H1 (cell line): ENCODE data around the gene C11orf42. TPM values are rescaled to one million over a fixed set of nuclear protein-coding genes. Genes with fewer than 3 reads are reported as not detected.
A peak's percentile ranks its signal among the peaks of the same experiment; 100 is the strongest.

Source experiments
- CTCF ChIA-PET: fragments of 300-600 bp; sonication (Branson Sonifier 250); formaldehyde crosslinking; loops from one replicate; lab custom pipeline; 2021; ENCODE audit not compliant: partially characterized antibody; lab: Charles Lee
- POLR2A ChIA-PET: fragments of 300-600 bp; sonication (Branson Sonifier 250); formaldehyde crosslinking; loops from one replicate; lab custom pipeline; 2021; ENCODE audit warnings: inconsistent platforms; ENCODE audit not compliant: partially characterized antibody; lab: Charles Lee
- DNase-seq, 2 experiments: peaks; one replicate each; pipeline versions ENCODE4 v3.0.0 to v3.0.0-alpha.2; 2010 to 2022; ENCODE audit warnings: low spot score in 2 of 2, low read depth in 1 of 2, mixed read lengths in 1 of 2
- FAIRE-seq: peaks from 2 replicates; lab custom pipeline; 2011; peaks lifted over from hg19 to GRCh38; lab: Jason Lieb, UNC
- H2AFZ ChIP-seq: 2 replicates; pipeline ENCODE4 v1.8.1; 2012; ENCODE audit warnings: low read length, inconsistent platforms
- H2AK5ac ChIP-seq: 2 replicates; pipeline ENCODE4 v1.6.1; 2013; ENCODE audit warnings: low read depth, low read length
- H2BK120ac ChIP-seq: replicated peaks from 2 replicates; pipeline ENCODE3; 2013; ENCODE audit warnings: low read depth, low read length, inconsistent platforms
- H2BK12ac ChIP-seq: 2 replicates; pipeline ENCODE4 v1.6.1; 2013; ENCODE audit warnings: low read depth, low read length
- H2BK15ac ChIP-seq: 2 replicates; pipeline ENCODE4 v1.6.1; 2013; ENCODE audit warnings: low read length
- H2BK20ac ChIP-seq: 2 replicates; pipeline ENCODE4 v1.6.1; 2013; ENCODE audit warnings: low read length
- H2BK5ac ChIP-seq: 2 replicates; pipeline ENCODE4 v1.6.1; 2013; ENCODE audit warnings: low read depth, low read length
- H3K14ac ChIP-seq: 2 replicates; pipeline ENCODE4 v1.6.1; 2013; ENCODE audit warnings: inconsistent platforms; ENCODE audit not compliant: insufficient read length
- H3K18ac ChIP-seq: 2 replicates; pipeline ENCODE4 v1.6.1; 2013; ENCODE audit warnings: low read length; ENCODE audit errors: extremely low read depth
- H3K23ac ChIP-seq: 2 replicates; pipeline ENCODE4 v1.6.1; 2013; ENCODE audit warnings: inconsistent platforms; ENCODE audit not compliant: insufficient read length
- H3K23me2 ChIP-seq: 2 replicates; pipeline ENCODE4 v1.6.1; 2013; ENCODE audit warnings: low read depth, low read length
- H3K27ac ChIP-seq: 2 replicates; pipeline ENCODE4 v1.6.1; 2011; ENCODE audit warnings: low read depth, low read length, inconsistent platforms
- H3K27me3 ChIP-seq, 4 experiments: replicated peaks in 1 of 4; 1 replicate in 1 of 4; 2 replicates in 3 of 4; pipeline versions ENCODE4 v1.6.1 to v1.8.1; 2011 to 2013; ENCODE audit warnings: low read length in 3 of 4, mild to moderate bottlenecking in 3 of 4, inconsistent platforms in 2 of 4, mixed read lengths in 2 of 4, moderate library complexity in 1 of 4; ENCODE audit not compliant: control insufficient read depth in 3 of 4, insufficient read depth in 3 of 4; ENCODE audit errors: extremely low read depth in 1 of 4
- H3K36me3 ChIP-seq, 4 experiments: 2 replicates each; pipeline versions ENCODE4 v1.6.1 to v1.8.1; 2011 to 2013; ENCODE audit warnings: mild to moderate bottlenecking in 4 of 4, low read length in 3 of 4, moderate library complexity in 2 of 4, control low read depth in 1 of 4, inconsistent platforms in 1 of 4; ENCODE audit not compliant: insufficient read depth in 4 of 4, control insufficient read depth in 2 of 4
- H3K4ac ChIP-seq: replicated peaks from 2 replicates; pipeline ENCODE3; 2013; ENCODE audit warnings: low read length, low read depth, mixed read lengths, inconsistent platforms; ENCODE audit not compliant: insufficient read length
- H3K4me1 ChIP-seq, 4 experiments: replicated peaks in 1 of 4; 1 replicate in 1 of 4; 2 replicates in 3 of 4; pipeline versions ENCODE4 v1.6.1 to v1.8.1; 2011 to 2013; ENCODE audit warnings: low read length in 3 of 4, inconsistent platforms in 2 of 4, mixed read lengths in 1 of 4; ENCODE audit not compliant: insufficient read depth in 4 of 4, control insufficient read depth in 3 of 4
- H3K4me2 ChIP-seq, 2 experiments: 2 replicates each; pipeline versions ENCODE4 v1.6.1 to v1.8.1; 2011 to 2013; ENCODE audit warnings: low read depth in 2 of 2, low read length in 2 of 2, control low read depth in 1 of 2, inconsistent platforms in 1 of 2, mild to moderate bottlenecking in 1 of 2; ENCODE audit not compliant: insufficient read depth in 1 of 2
- H3K4me3 ChIP-seq, 4 experiments: fragments of 200-600, 300-600 bp in 1 of 4; sonication (generic), shearing (Covaris generic), sonication (Bioruptor Twin) in 1 of 4; 2 replicates each; pipeline versions ENCODE4 v1.5.1 to v1.8.1; 2011 to 2016; ENCODE audit warnings: low read length in 4 of 4, low read depth in 3 of 4, control low read depth in 2 of 4, inconsistent platforms in 2 of 4, mild to moderate bottlenecking in 2 of 4, mixed read lengths in 1 of 4, moderate library complexity in 1 of 4; ENCODE audit not compliant: insufficient read depth in 2 of 4; ENCODE audit errors: extremely low read depth in 1 of 4
- H3K56ac ChIP-seq: replicated peaks from 2 replicates; pipeline ENCODE3; 2013; ENCODE audit warnings: low read depth, mild to moderate bottlenecking, mixed read lengths, low read length, inconsistent platforms; ENCODE audit not compliant: insufficient read length
- H3K79me1 ChIP-seq: 2 replicates; pipeline ENCODE4 v1.6.1; 2013; ENCODE audit warnings: low read depth, low read length, control low read depth
- H3K79me2 ChIP-seq, 2 experiments: 2 replicates each; pipeline versions ENCODE4 v1.6.1 to v1.8.1; 2012 to 2013; ENCODE audit warnings: low read length in 2 of 2, mild to moderate bottlenecking in 2 of 2, inconsistent platforms in 1 of 2; ENCODE audit not compliant: insufficient read depth in 2 of 2, control insufficient read depth in 1 of 2
- H3K9ac ChIP-seq, 4 experiments: replicated peaks in 1 of 4; 1 replicate in 1 of 4; 2 replicates in 3 of 4; pipeline versions ENCODE4 v1.6.1 to v1.8.1; 2011 to 2013; ENCODE audit warnings: low read depth in 3 of 4, low read length in 3 of 4, control low read depth in 2 of 4, mild to moderate bottlenecking in 2 of 4, moderate library complexity in 2 of 4, inconsistent platforms in 1 of 4; ENCODE audit errors: extremely low read depth in 1 of 4
- H3K9me3 ChIP-seq, 2 experiments: 2 replicates each; pipeline versions ENCODE4 v1.6.1 to v1.8.1; 2012 to 2013; ENCODE audit warnings: mild to moderate bottlenecking in 2 of 2, moderate library complexity in 2 of 2, control low read depth in 1 of 2, inconsistent platforms in 1 of 2, low read depth in 1 of 2, low read length in 1 of 2, mixed read lengths in 1 of 2; ENCODE audit not compliant: insufficient read depth in 2 of 2
- H4K20me1 ChIP-seq, 2 experiments: replicated peaks in 1 of 2; 2 replicates each; pipeline versions ENCODE3 to v1.8.1; 2011 to 2013; ENCODE audit warnings: inconsistent platforms in 2 of 2, low read length in 2 of 2, mild to moderate bottlenecking in 1 of 2; ENCODE audit not compliant: insufficient read depth in 2 of 2, control insufficient read depth in 1 of 2
- H4K5ac ChIP-seq: 2 replicates; pipeline ENCODE4 v1.6.1; 2013; ENCODE audit warnings: low read length, low read depth, mixed read lengths, inconsistent platforms; ENCODE audit not compliant: insufficient read length
- H4K8ac ChIP-seq: 2 replicates; pipeline ENCODE4 v1.8.0; 2013; ENCODE audit warnings: mild to moderate bottlenecking, moderate library complexity, low read length, inconsistent platforms; ENCODE audit not compliant: insufficient read depth; ENCODE audit errors: extremely low read depth
- H4K91ac ChIP-seq: replicated peaks from 2 replicates; pipeline ENCODE3; 2013; ENCODE audit warnings: low read length, mixed read lengths, inconsistent platforms; ENCODE audit not compliant: insufficient read length
- ASH2L ChIP-seq: fragments of 200-600, 300-600 bp; sonication (generic); IDR thresholded peaks from one replicate; pipeline ENCODE4 v1.7.1; 2017; ENCODE audit warnings: low read length
- ATF3 ChIP-seq: IDR thresholded peaks from 2 replicates; pipeline ENCODE4 v1.6.1; 2011; ENCODE audit warnings: low read depth, mild to moderate bottlenecking, low read length; ENCODE audit not compliant: insufficient read depth
- CEBPB ChIP-seq: IDR thresholded peaks from 2 replicates; pipeline ENCODE4 v1.6.1; 2012; ENCODE audit warnings: low read depth, low read length
- CHD1 ChIP-seq: IDR thresholded peaks from 2 replicates; pipeline ENCODE4 v1.6.1; 2012; ENCODE audit warnings: low read depth, low read length, improper control_type of control experiment
- CTCF ChIP-seq, 3 experiments: IDR thresholded peaks; 1 replicate in 2 of 3; 2 replicates in 1 of 3; pipeline versions ENCODE4 v1.5.1 to v1.6.1; 2011; ENCODE audit warnings: low read length in 3 of 3, mild to moderate bottlenecking in 3 of 3, inconsistent platforms in 2 of 3, low read depth in 1 of 3, moderate library complexity in 1 of 3; ENCODE audit not compliant: insufficient read depth in 1 of 3; ENCODE audit errors: control extremely low read depth in 1 of 3
- NANOG ChIP-seq: IDR thresholded peaks from 2 replicates; pipeline ENCODE4 v1.6.1; 2011; ENCODE audit warnings: low read length, low read depth, mild to moderate bottlenecking, inconsistent platforms; ENCODE audit not compliant: insufficient read depth, poor library complexity, severe bottlenecking
- PHF8 ChIP-seq: fragments of 200-600 bp; sonication (generic); conservative IDR thresholded peaks from 2 replicates; pipeline ENCODE4 v1.7.1; 2012; ENCODE audit warnings: low read depth, mild to moderate bottlenecking, inconsistent platforms, low read length, moderate library complexity
- RAD21 ChIP-seq, 2 experiments: IDR thresholded peaks in 1 of 2; conservative IDR thresholded peaks in 1 of 2; 2 replicates each; pipeline ENCODE4 v1.6.1; 2011; ENCODE audit warnings: low read depth in 2 of 2, low read length in 2 of 2, improper control_type of control experiment in 1 of 2, inconsistent platforms in 1 of 2, mild to moderate bottlenecking in 1 of 2, moderate library complexity in 1 of 2
- TAF1 ChIP-seq: IDR thresholded peaks from 2 replicates; pipeline ENCODE4 v1.6.1; 2011; ENCODE audit warnings: mild to moderate bottlenecking, low read depth, low read length
- WGBS, 2 experiments: shearing (Covaris generic) in 1 of 2; methylation state at CpG; one replicate each; pipeline versions ENCODE4 v1.1.6 to v1.1.7; 2013 to 2015; ENCODE audit warnings: low lambda C conversion rate in 2 of 2, mixed read lengths in 2 of 2, inconsistent platforms in 1 of 2, low coverage in 1 of 2, missing lambda C conversion rate in 1 of 2; ENCODE audit not compliant: insufficient replicate concordance in 2 of 2, insufficient coverage in 1 of 2, insufficient read length in 1 of 2; ENCODE audit errors: extremely low coverage in 1 of 2, missing lambda C conversion rate in 1 of 2; 5-methylcytosine and 5-hydroxymethylcytosine counted together
- polyA plus RNA-seq, 7 experiments: library from polyadenylated mRNA; depleted of rRNA in 3 of 7; stranded (reverse) in 5 of 7; unstranded in 2 of 7; fragments of >200 nt in 5 of 7; fragments of 200-250 nt in 2 of 7; gene quantifications; 1 replicate in 5 of 7; 2 replicates in 1 of 7; 4 replicates in 1 of 7; pipeline versions ENCODE4 v1.2.1 to v1.2.3, GENCODE V29; 2011 to 2013; ENCODE audit warnings: missing spikeins in 2 of 7, mixed read lengths in 2 of 7
- total RNA-seq: library from RNA; stranded (reverse); fragmentation: NEBNext Ultra II Directional; extraction: Animal tissue kit (Norgen Biotek cat#: 25700); gene quantifications from 2 replicates; pipeline ENCODE4 v1.2.1, GENCODE V29; 2021

Gene C11orf42
- total and polyA plus RNA-seq, 2 of the 8 experiments (the other 6 are each of a cell fraction or from before 2014, with no cell fraction given), result not detected

- FAIRE-seq (no peak), DNase-seq (no peak)
- Histone ChIP-seq H3K4ac (no peak overlapping the region), H2BK20ac (no peak overlapping the region), H3K14ac (no peak overlapping the region), H2AK5ac (no peak overlapping the region; the same call in 1 of the 2 replicates), H3K23ac (no peak overlapping the region), H2AFZ (no peak overlapping the region), H2BK15ac (no peak overlapping the region), H3K4me1 (peaks cover 0 to 18% (median 9%) of the 10 kb centered on the region in 4 experiments; a peak in 6 of 7 replicates), H3K9ac (no peak overlapping the region), H3K4me2 (peak overlapping the region; percentile 90 to 97; a peak in 3 of 4 replicates), H4K20me1 (no peaks in the 10 kb centered on the region), H4K8ac (no peak overlapping the region), H2BK5ac (no peak overlapping the region), H2BK120ac (no peak overlapping the region), H3K79me1 (no peaks in the 10 kb centered on the region), H3K23me2 (peaks cover 13% of the 10 kb centered on the region; the same call in 1 of the 2 replicates), H4K91ac (no peak overlapping the region), H3K4me3 (peak overlapping the region in 1 of 4 experiments; percentile 72; a peak in 2 of 8 replicates), H3K56ac (no peak overlapping the region), H2BK12ac (no peak overlapping the region), H3K27ac (no peak overlapping the region), H3K9me3 (no peaks in the 10 kb centered on the region), H4K5ac (no peak overlapping the region), H3K36me3 (no peaks in the 10 kb centered on the region), H3K27me3 (peaks cover 16 to 58% (median 38%) of the 10 kb centered on the region in 4 experiments), H3K79me2 (no peaks in the 10 kb centered on the region), H3K18ac (no peak overlapping the region)
- ChIA-PET POLR2A (interaction anchor here (0.5 to 2.3 kb wide), 2 partner anchors 11 to 65 kb away, joined by 3 to 8 read pairs; no protein-coding TSS in a partner anchor), CTCF (interaction anchor here (0.6 to 14.4 kb wide), 28 partner anchors 7 to 335 kb away, joined by 3 to 166 read pairs (median 6); partner anchors contain the start of gene CNGA4)
- WGBS, 2 experiments, result 57% methylated on average over 3 of the region's 3 CpGs; no CpG with 5 or more reads in 1 of the 2 experiments
- peak; percentile 1 for TF ChIP-seq ASH2L
- TF ChIP-seq ATF3, result no peak
- TF ChIP-seq NANOG, result no peak
- TF ChIP-seq CTCF (IDR thresholded peaks at IDR 0.05; ENCODE audit: control extremely low read depth in 1 of 3, insufficient read depth in 1 of 3, low read depth in 1 of 3, low read length in 3 of 3), result peak; percentile 17 to 44 (median 20); a peak in 3 of 4 replicates
- no peak for TF ChIP-seq TAF1
- no peak for TF ChIP-seq RAD21 (IDR thresholded peaks at IDR 0.05 in 1 of 2, conservative IDR thresholded peaks at IDR 0.05 in 1 of 2; ENCODE audit: low read depth in 2 of 2, low read length in 2 of 2)
- TF ChIP-seq PHF8, result no peak
- TF ChIP-seq CHD1, result no peak
- no peak for TF ChIP-seq CEBPB
Measured at GRCh38 chr11:6258141-6258540, 52.8 kb downstream of the C11orf42 start.
